Uterus (tissue), 4 donors: ENCODE measurements around the gene SNRK. TPM values are rescaled to one million over a fixed set of nuclear protein-coding genes. Genes with fewer than 3 reads are reported as not detected.

Source experiments
- DNase-seq, 2 donors: peaks; one replicate each; pipeline ENCODE4 v3.0.0-alpha.2; 2019 to 2020
- H3K27ac ChIP-seq, 2 donors: fragments of 200-600 bp; sonication (generic); 1 replicate in 1 of 2; 2 replicates in 1 of 2; pipeline ENCODE4 v1.5.1; 2016 to 2018
- H3K27me3 ChIP-seq, 2 donors: fragments of 200-600 bp; sonication (generic); one replicate each; pipeline ENCODE4 v1.5.1; 2018 to 2019; ENCODE audit warnings: control low read depth in 1 of 2
- H3K36me3 ChIP-seq, 2 donors: fragments of 200-600 bp; sonication (generic); one replicate each; pipeline ENCODE4 v1.5.1; 2019; ENCODE audit warnings: control low read depth in 1 of 2
- H3K4me1 ChIP-seq, 2 donors: fragments of 200-600 bp; sonication (generic); one replicate each; pipeline ENCODE4 v1.5.1; 2018 to 2019; ENCODE audit warnings: control low read depth in 1 of 2
- H3K4me3 ChIP-seq, 2 donors: fragments of 200-600 bp; sonication (generic); 1 replicate in 1 of 2; 2 replicates in 1 of 2; pipeline ENCODE4 v1.5.1; 2018 to 2019; ENCODE audit warnings: mild to moderate bottlenecking in 1 of 2
- H3K9me3 ChIP-seq, 2 donors: fragments of 200-600 bp; sonication (generic); one replicate each; pipeline ENCODE4 v1.5.1; 2019; ENCODE audit warnings: control low read depth in 1 of 2
- POLR2A ChIP-seq, 2 donors: fragments of 450-650 bp; IDR thresholded peaks; one replicate each; pipeline ENCODE4 v1.6.1; 2016; ENCODE audit warnings: antibody characterized with exemption in 2 of 2, mild to moderate bottlenecking in 1 of 2, moderate library complexity in 1 of 2
- intact Hi-C: fragments of 100-400 bp; cut with DNase I; formaldehyde crosslinking; loops from one replicate; pipeline ENCODE4 v1.15.1; 2023; ENCODE audit warnings: low total_unique reads
- total RNA-seq, 4 donors: library from RNA; depleted of rRNA in 3 of 4; stranded (reverse); fragments of >200 nt in 3 of 4; gene quantifications; one replicate each; pipeline versions ENCODE4 v1.1.0 to v1.2.4, GENCODE V29; 2014 to 2023
- TF ChIP-seq, protein P1 (sequence below), 4 experiments: fragments of 200-600 bp in 2 of 4; fragments of 450-650 bp in 2 of 4; sonication (generic) in 2 of 4; IDR thresholded peaks; one replicate each; pipeline ENCODE4 v1.5.1; 2016 to 2019; ENCODE audit warnings: antibody characterized with exemption in 4 of 4, mild to moderate bottlenecking in 2 of 4, moderate library complexity in 1 of 4
- donor health status: DM: yes; HTN: yes; CAD: no.

The SNRK gene
- total RNA-seq, 4 donors from 2014 or later, result 57.1 to 109 (median 98.3) TPM

DNA sequence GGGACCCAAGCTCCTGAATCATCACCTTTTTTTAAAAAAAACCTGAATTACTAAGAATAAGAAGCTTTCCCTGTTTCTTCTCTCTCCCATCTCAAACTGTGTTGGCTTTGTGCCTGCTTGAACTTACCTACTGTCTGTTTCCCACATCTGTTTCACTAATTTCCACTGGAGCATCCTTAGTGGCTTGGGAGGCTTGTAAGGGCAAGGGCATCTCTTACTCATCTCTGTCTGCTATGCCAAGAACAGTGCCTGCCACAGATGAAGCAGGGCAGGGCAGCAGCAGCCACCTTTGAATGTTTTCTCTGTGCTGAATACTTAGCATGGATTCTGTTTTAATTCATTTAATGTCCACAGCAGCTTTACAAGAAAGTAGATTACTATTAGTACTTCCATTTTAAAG, 42.3 kb downstream of the SNRK start:
- intact Hi-C loops, result no loop called here
- no peak for DNase-seq
- Histone ChIP-seq H3K27ac (peak overlapping the region in 1 of 2 donors; percentile 76), H3K4me1 (peaks cover 4 to 9% of the 10 kb centered on the region in 2 donors), H3K9me3 (no peaks in the 10 kb centered on the region), H3K36me3 (no peaks in the 10 kb centered on the region), H3K4me3 (no peak overlapping the region), H3K27me3 (no peaks in the 10 kb centered on the region)
- TF ChIP-seq, protein P1, sequence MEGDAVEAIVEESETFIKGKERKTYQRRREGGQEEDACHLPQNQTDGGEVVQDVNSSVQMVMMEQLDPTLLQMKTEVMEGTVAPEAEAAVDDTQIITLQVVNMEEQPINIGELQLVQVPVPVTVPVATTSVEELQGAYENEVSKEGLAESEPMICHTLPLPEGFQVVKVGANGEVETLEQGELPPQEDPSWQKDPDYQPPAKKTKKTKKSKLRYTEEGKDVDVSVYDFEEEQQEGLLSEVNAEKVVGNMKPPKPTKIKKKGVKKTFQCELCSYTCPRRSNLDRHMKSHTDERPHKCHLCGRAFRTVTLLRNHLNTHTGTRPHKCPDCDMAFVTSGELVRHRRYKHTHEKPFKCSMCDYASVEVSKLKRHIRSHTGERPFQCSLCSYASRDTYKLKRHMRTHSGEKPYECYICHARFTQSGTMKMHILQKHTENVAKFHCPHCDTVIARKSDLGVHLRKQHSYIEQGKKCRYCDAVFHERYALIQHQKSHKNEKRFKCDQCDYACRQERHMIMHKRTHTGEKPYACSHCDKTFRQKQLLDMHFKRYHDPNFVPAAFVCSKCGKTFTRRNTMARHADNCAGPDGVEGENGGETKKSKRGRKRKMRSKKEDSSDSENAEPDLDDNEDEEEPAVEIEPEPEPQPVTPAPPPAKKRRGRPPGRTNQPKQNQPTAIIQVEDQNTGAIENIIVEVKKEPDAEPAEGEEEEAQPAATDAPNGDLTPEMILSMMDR (IDR thresholded peaks at IDR 0.05), result no peak
- no peak for TF ChIP-seq POLR2A (IDR thresholded peaks at IDR 0.05)

DNA sequence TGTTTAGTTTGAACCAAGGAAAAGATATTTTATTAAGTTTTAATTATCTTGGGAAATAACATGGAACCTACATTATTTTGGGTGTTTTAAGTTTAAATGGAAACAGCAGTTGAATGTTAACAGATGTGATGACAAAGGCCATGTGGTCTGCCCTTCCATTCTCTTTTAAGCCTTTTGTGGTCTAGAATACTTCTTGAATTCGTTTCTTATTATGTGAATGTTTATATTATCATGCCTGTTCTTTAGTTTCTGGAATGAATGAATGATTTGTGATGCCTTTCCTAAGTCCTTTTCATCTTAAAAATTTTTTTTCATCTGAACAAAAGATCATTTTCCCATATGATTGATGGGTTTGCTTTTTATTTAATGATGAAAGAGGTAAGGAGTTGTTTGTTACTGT, 44.6 kb downstream of the SNRK start:
- no peaks in the 10 kb centered on the region for H3K27me3 ChIP-seq
- intact Hi-C loops, result no loop called here
- H3K9me3 ChIP-seq, result no peaks in the 10 kb centered on the region
- peaks cover 4 to 8% of the 10 kb centered on the region in 2 donors for H3K4me1 ChIP-seq
- TF ChIP-seq, protein P1 (IDR thresholded peaks at IDR 0.05), result no peak
- TF ChIP-seq POLR2A (IDR thresholded peaks at IDR 0.05), result no peak
- no peak overlapping the region for H3K27ac ChIP-seq
- no peaks in the 10 kb centered on the region for H3K36me3 ChIP-seq
- no peak for DNase-seq
- no peak overlapping the region for H3K4me3 ChIP-seq

DNA sequence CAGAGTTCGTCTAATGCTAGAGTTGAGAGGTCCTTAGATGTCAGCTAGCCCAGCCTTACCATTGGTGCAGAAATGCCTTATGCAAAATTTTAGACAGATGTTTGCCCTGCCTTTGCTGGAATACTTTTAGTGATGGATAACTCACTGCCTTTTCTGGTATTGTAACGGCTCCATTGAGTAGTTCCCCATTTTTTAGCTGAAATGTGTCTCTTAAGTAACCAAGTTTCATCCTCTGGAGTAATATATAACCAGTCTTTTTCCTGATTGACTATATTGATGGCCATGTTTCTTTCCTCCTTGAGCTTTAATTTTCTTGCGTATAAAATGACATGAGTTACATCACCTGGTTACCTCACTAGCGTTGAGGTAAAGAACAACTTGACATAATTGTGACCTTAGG, 45.0 kb downstream of the SNRK start:
- Histone ChIP-seq H3K4me1 (peaks cover 4% of the 10 kb centered on the region in 2 donors), H3K36me3 (no peaks in the 10 kb centered on the region), H3K27me3 (no peaks in the 10 kb centered on the region), H3K9me3 (no peaks in the 10 kb centered on the region), H3K27ac (no peak overlapping the region), H3K4me3 (no peak overlapping the region)
- intact Hi-C loops, result no loop called here
- no peak for DNase-seq
- TF ChIP-seq, protein P1 (IDR thresholded peaks at IDR 0.05), result no peak
- TF ChIP-seq POLR2A (IDR thresholded peaks at IDR 0.05), result no peak

DNA sequence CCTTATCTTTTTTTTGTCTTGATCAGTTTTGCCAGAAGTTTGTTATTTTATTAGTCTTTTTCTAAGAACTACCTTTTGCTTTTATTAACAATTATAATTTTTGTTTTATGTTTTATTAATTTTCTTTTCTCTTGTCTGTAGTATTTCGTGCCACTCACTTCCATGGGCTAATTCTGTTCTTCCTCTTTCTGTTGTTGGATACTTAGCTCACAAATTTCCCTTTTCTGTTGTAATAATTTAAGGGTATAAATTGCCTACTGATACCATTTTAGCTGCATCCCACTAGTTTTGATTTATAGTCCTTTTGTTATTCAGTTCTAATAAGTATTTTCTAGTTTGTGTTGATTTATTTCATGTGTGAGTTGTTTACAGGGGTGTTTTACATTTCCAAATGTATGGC, 48.6 kb downstream of the SNRK start:
- no peak for TF ChIP-seq POLR2A (IDR thresholded peaks at IDR 0.05)
- TF ChIP-seq, protein P1 (IDR thresholded peaks at IDR 0.05), result no peak
- peaks cover 0 to 15% of the 10 kb centered on the region in 2 donors for H3K9me3 ChIP-seq
- H3K27me3 ChIP-seq, result no peaks in the 10 kb centered on the region
- no peak for DNase-seq
- intact Hi-C loops, result no loop called here
- H3K4me1 ChIP-seq, result no peaks in the 10 kb centered on the region
- H3K27ac ChIP-seq, result no peak overlapping the region
- H3K36me3 ChIP-seq, result no peaks in the 10 kb centered on the region
- no peak overlapping the region for H3K4me3 ChIP-seq

DNA sequence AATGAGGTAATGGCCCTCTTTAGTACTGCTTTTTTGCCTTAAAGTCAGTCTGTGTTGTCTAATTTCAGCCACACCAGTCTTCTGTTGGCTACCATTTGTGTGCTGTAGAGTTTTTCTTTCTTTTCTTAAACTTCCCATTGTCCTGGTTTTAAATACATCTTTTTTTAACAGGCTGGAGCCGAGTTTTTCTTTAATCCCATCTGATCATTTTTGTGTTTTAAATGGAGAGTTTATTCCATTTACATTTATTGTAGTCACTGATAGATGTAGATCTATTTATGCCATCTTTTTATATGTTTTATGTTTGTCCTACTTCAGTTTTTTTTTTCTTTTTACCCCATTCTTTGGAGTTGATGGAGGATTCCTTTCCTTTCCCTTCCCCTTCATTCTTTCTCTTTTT, 49.5 kb downstream of the SNRK start:
- no peaks in the 10 kb centered on the region for H3K27me3 ChIP-seq
- TF ChIP-seq, protein P1 (IDR thresholded peaks at IDR 0.05), result no peak
- TF ChIP-seq POLR2A (IDR thresholded peaks at IDR 0.05), result no peak
- H3K9me3 ChIP-seq, result peaks cover 0 to 15% of the 10 kb centered on the region in 2 donors
- H3K36me3 ChIP-seq, result no peaks in the 10 kb centered on the region
- no peak for DNase-seq
- no peak overlapping the region for H3K4me3 ChIP-seq
- H3K27ac ChIP-seq, result no peak overlapping the region
- intact Hi-C loops, result no loop called here
- no peaks in the 10 kb centered on the region for H3K4me1 ChIP-seq
